ENCODE data around the gene MMP10. TPM values are rescaled to one million over a fixed set of nuclear protein-coding genes. Genes with fewer than 3 reads are reported as not detected.

Gene MMP10
- not detected in 2 replicates for total RNA-seq (2014; rRNA removed; shearing (Covaris generic); ENCODE audit: low replicate concordance)

- Histone ChIP-seq H3K27ac (ENCODE audit: low read length) (no peak within 1 kb of the TSS), H3K4me3 (ENCODE audit: low read length) (no peak within 1 kb of the TSS), H3K9me3 (ENCODE audit: low read length) (no peaks in the 10 kb centered on the region), H2AFZ (ENCODE audit: low read length) (no peak within 1 kb of the TSS), H3K27me3 (ENCODE audit: low read length) (no peaks in the 10 kb centered on the region), H3K9me2 (replicated peaks; ENCODE audit: insufficient read depth, low read length) (no peaks in the 10 kb centered on the region), H3K79me2 (ENCODE audit: low read length) (no peaks in the 10 kb centered on the region), H3K36me3 (ENCODE audit: insufficient read depth, low read length) (no peaks in the 10 kb centered on the region), H3K9ac (ENCODE audit: low read length) (no peak within 1 kb of the TSS), H3K4me1 (ENCODE audit: low read length) (no peaks in the 10 kb centered on the region), H3K4me2 (ENCODE audit: low read depth, low read length, poor library complexity, severe bottlenecking) (no peak within 1 kb of the TSS), H4K20me1 (ENCODE audit: insufficient read depth, low read depth, low read length) (no peaks in the 10 kb centered on the region)
- DNase-seq = peak; percentile 72
Measured at GRCh38 chr11:102780491-102780918, at the start of gene MMP10. Gene MMP10, minus strand, starts transcription at chr11:102780628. Its CDS starts 37 bp downstream, at chr11:102780591.

GRCh38 chr11:102829316-102830000, 49.0 kb upstream of the MMP10 start:
- Histone ChIP-seq H3K4me2 (ENCODE audit: low read depth, low read length, poor library complexity, severe bottlenecking) (no peak overlapping the region), H3K4me3 (ENCODE audit: low read length) (no peak overlapping the region), H3K9me3 (ENCODE audit: low read length) (no peaks in the 10 kb centered on the region), H3K4me1 (ENCODE audit: low read length) (no peaks in the 10 kb centered on the region), H4K20me1 (ENCODE audit: insufficient read depth, low read depth, low read length) (no peaks in the 10 kb centered on the region), H3K79me2 (ENCODE audit: low read length) (no peaks in the 10 kb centered on the region), H3K36me3 (ENCODE audit: insufficient read depth, low read length) (no peaks in the 10 kb centered on the region), H3K9me2 (replicated peaks; ENCODE audit: insufficient read depth, low read length) (no peaks in the 10 kb centered on the region), H3K27ac (ENCODE audit: low read length) (no peak overlapping the region), H3K9ac (ENCODE audit: low read length) (no peak overlapping the region), H2AFZ (ENCODE audit: low read length) (no peak overlapping the region), H3K27me3 (ENCODE audit: low read length) (no peaks in the 10 kb centered on the region)
- no peak for DNase-seq

- Histone ChIP-seq H3K4me1 (ENCODE audit: low read length) (no peaks in the 10 kb centered on the region), H3K27ac (ENCODE audit: low read length) (no peak overlapping the region), H3K9ac (ENCODE audit: low read length) (no peak overlapping the region), H3K36me3 (ENCODE audit: insufficient read depth, low read length) (no peaks in the 10 kb centered on the region), H3K9me3 (ENCODE audit: low read length) (no peaks in the 10 kb centered on the region), H2AFZ (ENCODE audit: low read length) (no peak overlapping the region), H3K4me3 (ENCODE audit: low read length) (no peak overlapping the region), H3K9me2 (replicated peaks; ENCODE audit: insufficient read depth, low read length) (no peaks in the 10 kb centered on the region), H4K20me1 (ENCODE audit: insufficient read depth, low read depth, low read length) (no peaks in the 10 kb centered on the region; the same call in 1 of the 2 replicates), H3K79me2 (ENCODE audit: low read length) (no peaks in the 10 kb centered on the region), H3K4me2 (ENCODE audit: low read depth, low read length, poor library complexity, severe bottlenecking) (no peak overlapping the region), H3K27me3 (ENCODE audit: low read length) (no peaks in the 10 kb centered on the region)
- no peak for DNase-seq
Measured at GRCh38 chr11:102824556-102824955, 44.1 kb upstream of the MMP10 start.

- no peaks in the 10 kb centered on the region; the same call in 1 of the 2 replicates for H4K20me1 ChIP-seq (ENCODE audit: insufficient read depth, low read depth, low read length)
- H3K4me2 ChIP-seq (ENCODE audit: low read depth, low read length, poor library complexity, severe bottlenecking) = no peak overlapping the region
- no peaks in the 10 kb centered on the region for H3K79me2 ChIP-seq (ENCODE audit: low read length)
- DNase-seq = no peak
- no peak overlapping the region for H3K27ac ChIP-seq (ENCODE audit: low read length)
- no peaks in the 10 kb centered on the region for H3K27me3 ChIP-seq (ENCODE audit: low read length)
- H2AFZ ChIP-seq (ENCODE audit: low read length) = no peak overlapping the region
- no peaks in the 10 kb centered on the region for H3K4me1 ChIP-seq (ENCODE audit: low read length)
- H3K9ac ChIP-seq (ENCODE audit: low read length) = no peak overlapping the region
- H3K36me3 ChIP-seq (ENCODE audit: insufficient read depth, low read length) = no peaks in the 10 kb centered on the region
- H3K9me2 ChIP-seq (replicated peaks; ENCODE audit: insufficient read depth, low read length) = no peaks in the 10 kb centered on the region
- no peak overlapping the region for H3K4me3 ChIP-seq (ENCODE audit: low read length)
- no peaks in the 10 kb centered on the region for H3K9me3 ChIP-seq (ENCODE audit: low read length)
Measured at GRCh38 chr11:102819491-102819890, 39.1 kb upstream of the MMP10 start.

GRCh38 chr11:102813484-102813883, 33.1 kb upstream of the MMP10 start:
- H4K20me1 ChIP-seq (ENCODE audit: insufficient read depth, low read depth, low read length) = no peaks in the 10 kb centered on the region
- H3K9me2 ChIP-seq (replicated peaks; ENCODE audit: insufficient read depth, low read length) = no peaks in the 10 kb centered on the region
- no peaks in the 10 kb centered on the region for H3K9me3 ChIP-seq (ENCODE audit: low read length)

GRCh38 chr11:102812188-102812587, 31.8 kb upstream of the MMP10 start:
- no peak overlapping the region for H2AFZ ChIP-seq (ENCODE audit: low read length)
- H3K9me3 ChIP-seq (ENCODE audit: low read length) = no peaks in the 10 kb centered on the region
- no peaks in the 10 kb centered on the region for H3K36me3 ChIP-seq (ENCODE audit: insufficient read depth, low read length)
- H4K20me1 ChIP-seq (ENCODE audit: insufficient read depth, low read depth, low read length) = no peaks in the 10 kb centered on the region
- H3K4me1 ChIP-seq (ENCODE audit: low read length) = no peaks in the 10 kb centered on the region
- no peaks in the 10 kb centered on the region for H3K79me2 ChIP-seq (ENCODE audit: low read length)
- no peak overlapping the region for H3K4me3 ChIP-seq (ENCODE audit: low read length)
- DNase-seq = no peak
- no peaks in the 10 kb centered on the region for H3K27me3 ChIP-seq (ENCODE audit: low read length)
- H3K9me2 ChIP-seq (replicated peaks; ENCODE audit: insufficient read depth, low read length) = no peaks in the 10 kb centered on the region
- no peak overlapping the region for H3K4me2 ChIP-seq (ENCODE audit: low read depth, low read length, poor library complexity, severe bottlenecking)
- no peak overlapping the region for H3K27ac ChIP-seq (ENCODE audit: low read length)
- H3K9ac ChIP-seq (ENCODE audit: low read length) = no peak overlapping the region

More at GRCh38 chr11:102813484-102813883, 33.1 kb upstream of the MMP10 start:
- H3K27ac ChIP-seq (ENCODE audit: low read length) = no peak overlapping the region
- H3K9ac ChIP-seq (ENCODE audit: low read length) = no peak overlapping the region
- H3K4me2 ChIP-seq (ENCODE audit: low read depth, low read length, poor library complexity, severe bottlenecking) = no peak overlapping the region
- DNase-seq = no peak
- H3K79me2 ChIP-seq (ENCODE audit: low read length) = no peaks in the 10 kb centered on the region
- H3K4me3 ChIP-seq (ENCODE audit: low read length) = no peak overlapping the region
- no peak overlapping the region for H2AFZ ChIP-seq (ENCODE audit: low read length)
- no peaks in the 10 kb centered on the region for H3K27me3 ChIP-seq (ENCODE audit: low read length)
- no peaks in the 10 kb centered on the region for H3K36me3 ChIP-seq (ENCODE audit: insufficient read depth, low read length)
- no peaks in the 10 kb centered on the region for H3K4me1 ChIP-seq (ENCODE audit: low read length)

- Histone ChIP-seq H3K9ac (ENCODE audit: low read length) (no peak overlapping the region), H2AFZ (ENCODE audit: low read length) (no peak overlapping the region), H3K4me3 (ENCODE audit: low read length) (no peak overlapping the region), H3K36me3 (ENCODE audit: insufficient read depth, low read length) (no peaks in the 10 kb centered on the region), H4K20me1 (ENCODE audit: insufficient read depth, low read depth, low read length) (no peaks in the 10 kb centered on the region), H3K27ac (ENCODE audit: low read length) (no peak overlapping the region), H3K4me1 (ENCODE audit: low read length) (no peaks in the 10 kb centered on the region), H3K79me2 (ENCODE audit: low read length) (no peaks in the 10 kb centered on the region), H3K4me2 (ENCODE audit: low read depth, low read length, poor library complexity, severe bottlenecking) (no peak overlapping the region), H3K27me3 (ENCODE audit: low read length) (no peaks in the 10 kb centered on the region), H3K9me2 (replicated peaks; ENCODE audit: insufficient read depth, low read length) (no peaks in the 10 kb centered on the region), H3K9me3 (ENCODE audit: low read length) (no peaks in the 10 kb centered on the region)
- DNase-seq = peak; percentile 57
Measured at GRCh38 chr11:102810950-102811660, 30.7 kb upstream of the MMP10 start.

GRCh38 chr11:102809971-102810370, 29.5 kb upstream of the MMP10 start:
- no peak overlapping the region for H3K4me2 ChIP-seq (ENCODE audit: low read depth, low read length, poor library complexity, severe bottlenecking)
- H4K20me1 ChIP-seq (ENCODE audit: insufficient read depth, low read depth, low read length) = no peaks in the 10 kb centered on the region
- H3K79me2 ChIP-seq (ENCODE audit: low read length) = no peaks in the 10 kb centered on the region
- no peaks in the 10 kb centered on the region for H3K36me3 ChIP-seq (ENCODE audit: insufficient read depth, low read length)
- no peaks in the 10 kb centered on the region for H3K9me2 ChIP-seq (replicated peaks; ENCODE audit: insufficient read depth, low read length)
- H3K4me1 ChIP-seq (ENCODE audit: low read length) = no peaks in the 10 kb centered on the region
- H3K27ac ChIP-seq (ENCODE audit: low read length) = no peak overlapping the region
- DNase-seq = no peak
- H2AFZ ChIP-seq (ENCODE audit: low read length) = no peak overlapping the region
- H3K4me3 ChIP-seq (ENCODE audit: low read length) = no peak overlapping the region
- H3K9me3 ChIP-seq (ENCODE audit: low read length) = no peaks in the 10 kb centered on the region
- no peak overlapping the region for H3K9ac ChIP-seq (ENCODE audit: low read length)
- no peaks in the 10 kb centered on the region for H3K27me3 ChIP-seq (ENCODE audit: low read length)
